ENCODE results near the gene ICA1.

DNA sequence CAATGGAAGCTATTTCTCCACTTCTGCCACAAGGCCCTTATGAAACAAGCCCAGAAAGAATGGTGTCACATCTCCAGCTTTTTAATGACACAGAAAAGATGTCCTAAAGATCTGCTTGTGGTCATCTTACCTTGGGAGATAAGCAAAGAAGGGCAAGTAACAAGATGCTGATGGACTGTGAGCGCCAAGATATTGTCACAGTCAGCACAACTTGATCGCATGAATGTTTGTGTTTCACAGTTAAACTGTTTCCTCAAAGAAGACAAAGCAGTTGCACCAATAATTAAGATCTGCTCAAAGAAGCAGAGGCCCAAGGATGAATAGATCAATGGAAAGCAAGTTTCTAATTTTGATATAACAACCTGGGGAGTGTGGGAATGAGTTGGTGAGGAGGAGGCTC is 15.9 kb downstream of the ICA1 start:
- TF ChIP-seq POLR2A (IDR thresholded peaks at IDR 0.05), result no peak
- no peak for TF ChIP-seq EP300 (IDR thresholded peaks at IDR 0.05)
- TF ChIP-seq, protein P1, sequence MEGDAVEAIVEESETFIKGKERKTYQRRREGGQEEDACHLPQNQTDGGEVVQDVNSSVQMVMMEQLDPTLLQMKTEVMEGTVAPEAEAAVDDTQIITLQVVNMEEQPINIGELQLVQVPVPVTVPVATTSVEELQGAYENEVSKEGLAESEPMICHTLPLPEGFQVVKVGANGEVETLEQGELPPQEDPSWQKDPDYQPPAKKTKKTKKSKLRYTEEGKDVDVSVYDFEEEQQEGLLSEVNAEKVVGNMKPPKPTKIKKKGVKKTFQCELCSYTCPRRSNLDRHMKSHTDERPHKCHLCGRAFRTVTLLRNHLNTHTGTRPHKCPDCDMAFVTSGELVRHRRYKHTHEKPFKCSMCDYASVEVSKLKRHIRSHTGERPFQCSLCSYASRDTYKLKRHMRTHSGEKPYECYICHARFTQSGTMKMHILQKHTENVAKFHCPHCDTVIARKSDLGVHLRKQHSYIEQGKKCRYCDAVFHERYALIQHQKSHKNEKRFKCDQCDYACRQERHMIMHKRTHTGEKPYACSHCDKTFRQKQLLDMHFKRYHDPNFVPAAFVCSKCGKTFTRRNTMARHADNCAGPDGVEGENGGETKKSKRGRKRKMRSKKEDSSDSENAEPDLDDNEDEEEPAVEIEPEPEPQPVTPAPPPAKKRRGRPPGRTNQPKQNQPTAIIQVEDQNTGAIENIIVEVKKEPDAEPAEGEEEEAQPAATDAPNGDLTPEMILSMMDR (IDR thresholded peaks at IDR 0.05), result no peak
- no peak for TF ChIP-seq POLR2AphosphoS5 (IDR thresholded peaks at IDR 0.05)

Measured in stomach (tissue), 4 donors.